LoVo (cell line): ENCODE measurements around the gene CSNK2B.

ENCODE experiments used
- DNase-seq: peaks from one replicate; pipeline ENCODE4 v3.0.0-alpha.2; 2016; ENCODE audit warnings: low spot score

The CSNK2B gene

DNA sequence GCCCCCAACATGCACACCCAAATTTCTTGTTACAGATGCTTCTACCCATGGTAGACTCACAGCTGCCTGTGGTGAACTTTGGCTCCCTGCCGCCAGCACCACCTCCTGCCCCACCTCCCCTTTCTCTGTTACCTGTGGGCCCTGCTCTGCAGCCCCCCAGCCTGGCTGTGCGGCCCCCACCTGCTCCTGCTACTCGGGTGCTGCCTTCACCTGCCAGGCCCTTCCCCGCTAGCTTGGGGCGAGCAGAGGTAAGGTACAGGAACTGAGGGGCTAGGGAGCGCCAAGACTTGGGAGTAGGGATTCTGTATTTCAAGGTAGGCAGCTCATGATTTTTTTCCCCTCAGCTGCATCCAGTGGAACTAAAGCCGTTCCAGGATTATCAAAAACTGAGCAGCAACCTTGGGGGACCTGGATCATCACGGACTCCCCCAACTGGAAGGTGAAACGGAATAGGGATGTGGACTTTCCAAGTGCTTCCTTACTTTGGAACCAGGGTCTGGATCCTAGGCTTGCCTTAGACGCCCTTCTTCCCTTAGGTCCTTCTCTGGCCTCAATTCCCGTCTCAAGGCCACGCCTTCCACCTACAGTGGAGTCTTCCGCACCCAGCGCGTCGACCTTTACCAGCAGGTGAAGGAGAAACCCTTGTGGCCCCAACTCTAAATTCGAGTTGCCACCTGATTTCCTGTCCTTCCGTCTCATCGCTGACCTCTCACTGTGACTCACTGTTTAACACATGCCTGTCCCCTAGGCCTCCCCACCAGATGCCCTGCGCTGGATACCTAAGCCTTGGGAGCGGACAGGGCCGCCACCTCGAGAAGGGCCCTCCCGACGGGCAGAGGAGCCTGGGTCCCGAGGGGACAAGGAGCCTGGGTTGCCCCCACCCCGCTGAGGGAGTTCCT lies 28.9 kb upstream of the CSNK2B start:
- no peak for DNase-seq

DNA sequence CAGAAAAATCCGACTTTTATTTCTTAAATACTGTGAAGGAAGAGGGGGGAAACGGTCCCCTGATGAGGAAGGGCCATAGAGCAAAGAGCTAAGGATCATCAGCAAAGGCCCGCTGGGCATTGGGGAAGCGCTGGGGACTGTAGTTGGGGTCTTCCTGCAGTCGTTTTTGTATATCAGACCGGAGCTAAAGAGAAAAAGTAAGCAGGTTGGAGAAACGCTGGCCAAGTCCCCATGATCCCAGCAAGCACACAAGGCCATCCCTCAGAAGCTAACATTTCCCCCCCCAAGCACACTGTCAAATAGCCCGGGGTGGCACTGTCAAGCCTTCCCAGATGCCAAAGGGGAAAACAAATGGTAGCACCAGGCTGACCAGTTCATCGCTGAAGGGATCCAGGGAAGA lies 26.8 kb upstream of the CSNK2B start:
- DNase-seq = no peak

DNA sequence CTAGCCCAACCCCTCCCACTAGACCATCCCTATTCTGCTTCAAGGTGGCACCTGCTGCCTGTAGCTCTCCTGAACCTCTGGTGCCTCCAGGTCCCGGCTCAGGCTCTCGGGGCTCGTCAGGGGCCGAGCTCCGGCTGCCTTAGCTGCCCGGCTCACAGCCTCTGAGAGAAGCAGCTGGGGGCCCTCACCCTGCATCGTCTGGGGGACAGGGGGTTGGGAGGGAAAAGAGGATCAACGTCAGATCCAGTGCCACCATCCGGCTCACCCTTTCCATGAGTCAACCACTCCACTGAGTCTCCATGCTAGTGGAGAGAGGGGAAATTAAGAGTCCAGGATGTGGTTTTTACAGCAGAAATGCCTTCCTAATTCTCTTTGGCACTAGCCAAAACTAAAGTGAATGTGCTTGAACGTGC lies 26.4 kb upstream of the CSNK2B start:
- DNase-seq = no peak

DNA sequence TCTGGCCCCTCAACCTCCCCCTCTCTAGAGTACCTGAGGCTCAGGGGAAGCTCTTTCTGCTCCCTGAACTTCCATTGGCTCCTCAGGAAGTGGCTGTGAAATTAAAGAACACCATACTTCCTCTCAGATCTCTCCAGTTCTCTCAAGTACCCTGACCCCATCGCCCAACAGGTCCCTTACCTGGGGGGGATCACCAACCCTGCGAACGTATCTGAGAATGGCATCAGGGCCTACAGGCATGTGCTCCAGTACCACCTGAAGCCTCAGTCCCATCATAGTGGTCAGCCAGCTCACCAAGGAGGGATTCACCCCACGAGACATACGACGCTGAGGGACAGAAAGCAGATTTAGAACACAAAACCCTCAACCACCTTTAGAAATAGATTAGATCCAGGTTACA lies 25.3 kb upstream of the CSNK2B start:
- no peak for DNase-seq

DNA sequence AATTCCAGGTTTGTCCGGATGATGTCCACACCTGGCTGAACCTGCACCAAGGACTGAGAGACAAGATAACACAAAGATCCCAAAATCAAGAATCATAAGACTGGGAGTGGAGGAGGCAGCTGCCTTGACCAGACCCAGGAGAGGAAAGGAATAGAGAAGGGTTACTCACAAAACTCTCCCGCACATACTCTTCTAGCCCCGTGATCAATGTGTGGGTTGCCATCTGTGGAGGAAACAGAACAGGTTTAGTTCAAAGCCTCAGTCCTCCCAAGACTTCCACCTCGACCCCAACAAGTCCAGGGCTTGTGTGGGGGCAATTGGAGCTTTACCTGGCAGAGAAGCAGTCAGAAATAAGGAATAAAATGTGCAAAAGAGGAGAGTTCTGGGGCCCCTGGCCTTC lies 24.5 kb upstream of the CSNK2B start:
- no peak for DNase-seq

DNA sequence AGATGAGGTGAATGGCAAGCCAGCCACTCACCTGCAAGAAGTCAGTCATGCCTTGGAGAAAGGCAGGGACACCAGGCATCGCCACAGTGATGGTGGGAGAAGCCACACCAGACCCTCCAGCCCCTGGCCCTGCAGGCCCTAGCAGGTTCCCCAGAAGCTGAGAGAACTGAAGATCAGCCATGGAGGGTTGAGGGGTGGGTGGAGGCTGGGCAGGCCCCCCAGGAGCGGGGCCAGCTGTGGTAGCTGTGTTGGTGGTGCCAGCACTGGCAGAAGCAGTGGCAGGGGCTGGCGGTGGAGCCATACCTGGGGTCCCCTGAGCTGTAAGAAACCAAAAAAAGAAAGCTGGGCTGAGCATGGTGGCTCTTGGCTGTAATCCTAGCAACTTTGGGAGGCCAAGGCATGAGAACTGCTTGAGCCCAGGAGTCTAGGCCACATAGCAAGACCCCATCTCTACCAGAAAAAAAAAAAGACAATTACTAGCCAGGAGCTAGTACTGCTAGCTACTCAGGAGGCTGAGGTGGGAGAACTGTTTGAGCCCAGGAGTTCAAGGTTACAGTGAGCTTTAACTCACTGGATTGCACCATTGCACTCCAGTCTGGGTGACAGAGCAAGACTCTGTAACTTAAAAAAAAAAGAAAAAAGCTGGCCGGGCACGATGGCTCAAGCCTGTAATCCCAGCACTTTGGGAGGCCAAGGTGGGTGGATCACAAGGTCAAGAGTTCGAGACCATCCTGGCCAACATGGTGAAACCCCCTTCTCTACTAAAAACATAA lies 22.9 kb upstream of the CSNK2B start:
- no peak for DNase-seq

DNA sequence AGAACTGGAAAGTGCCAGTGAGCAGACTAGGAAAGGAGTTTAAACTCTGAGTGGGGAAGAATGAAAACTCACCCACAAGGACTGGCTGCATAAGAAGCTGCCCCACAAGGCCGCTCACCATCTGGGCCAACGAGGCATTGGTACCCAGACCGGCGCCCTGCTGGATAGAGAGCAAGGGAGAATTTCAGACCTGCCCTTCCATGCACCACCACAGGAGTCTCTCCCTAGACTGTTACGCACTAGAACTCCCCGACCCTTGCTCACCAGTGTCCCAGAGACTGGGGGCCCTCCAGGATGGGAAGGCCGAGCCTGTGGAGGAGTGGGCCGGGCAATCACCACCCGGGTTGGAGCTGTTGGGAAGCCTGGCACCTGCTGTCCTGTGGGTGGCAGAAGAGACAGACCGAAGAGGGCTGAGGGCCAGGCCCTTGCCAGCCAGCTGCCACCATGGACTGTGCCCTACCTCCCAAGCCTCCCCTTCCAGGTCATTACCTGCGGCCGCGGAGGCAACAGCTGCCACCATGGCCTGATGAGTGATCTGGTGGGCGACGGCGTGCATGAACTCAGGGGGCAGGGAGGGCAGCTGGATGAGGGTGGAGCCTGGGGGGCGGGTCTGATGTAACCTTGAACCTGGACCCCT lies 21.9 kb upstream of the CSNK2B start:
- no peak for DNase-seq

DNA sequence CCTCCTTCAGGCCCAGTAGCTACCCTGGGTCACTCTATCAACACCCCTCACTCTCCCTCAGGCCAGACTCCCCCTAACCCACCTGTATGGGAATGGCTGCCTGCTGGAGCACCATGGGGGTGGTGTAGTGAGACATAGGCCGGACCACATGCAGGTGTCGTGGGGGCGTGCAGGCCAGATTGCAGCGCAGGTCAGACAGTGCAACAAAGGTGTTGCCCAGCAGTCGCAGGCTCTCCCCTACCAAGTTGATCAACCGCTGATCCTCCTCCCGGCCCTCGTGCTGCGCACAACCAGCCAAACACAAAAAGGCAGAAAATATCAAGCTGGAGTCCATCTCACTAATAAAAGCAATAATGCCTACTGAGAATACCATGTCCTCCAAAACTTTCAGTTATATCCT lies 20.6 kb upstream of the CSNK2B start:
- DNase-seq = no peak

DNA sequence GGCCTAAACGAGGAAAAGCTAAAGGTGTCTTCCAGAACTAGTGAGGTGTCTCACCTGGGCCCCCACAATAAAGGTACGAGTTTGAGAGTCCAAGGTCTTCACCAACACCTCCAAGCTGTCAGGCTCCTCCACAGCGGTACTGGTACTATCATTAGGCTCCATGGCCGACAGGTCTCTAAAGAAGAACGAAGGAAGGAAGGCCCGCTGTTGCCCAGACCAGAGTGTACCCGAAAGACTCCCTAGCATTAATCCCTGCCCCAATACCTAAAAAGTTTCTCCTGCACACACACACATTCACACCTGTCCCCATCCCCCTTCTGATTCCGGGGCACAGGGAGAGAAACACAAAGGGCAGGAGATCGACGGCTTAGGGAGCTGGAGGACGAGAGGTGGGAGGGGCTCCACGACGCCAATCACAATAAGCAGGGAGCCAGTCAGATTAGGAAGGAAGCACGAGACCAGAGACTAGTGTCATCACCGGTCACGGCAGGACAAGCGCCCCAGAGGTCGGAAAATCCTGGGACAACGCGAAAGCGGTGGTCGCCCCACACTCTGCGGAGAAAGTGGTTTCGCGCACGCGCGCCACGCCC lies 14.2 kb upstream of the CSNK2B start:
- DNase-seq = peak; percentile 78

DNA sequence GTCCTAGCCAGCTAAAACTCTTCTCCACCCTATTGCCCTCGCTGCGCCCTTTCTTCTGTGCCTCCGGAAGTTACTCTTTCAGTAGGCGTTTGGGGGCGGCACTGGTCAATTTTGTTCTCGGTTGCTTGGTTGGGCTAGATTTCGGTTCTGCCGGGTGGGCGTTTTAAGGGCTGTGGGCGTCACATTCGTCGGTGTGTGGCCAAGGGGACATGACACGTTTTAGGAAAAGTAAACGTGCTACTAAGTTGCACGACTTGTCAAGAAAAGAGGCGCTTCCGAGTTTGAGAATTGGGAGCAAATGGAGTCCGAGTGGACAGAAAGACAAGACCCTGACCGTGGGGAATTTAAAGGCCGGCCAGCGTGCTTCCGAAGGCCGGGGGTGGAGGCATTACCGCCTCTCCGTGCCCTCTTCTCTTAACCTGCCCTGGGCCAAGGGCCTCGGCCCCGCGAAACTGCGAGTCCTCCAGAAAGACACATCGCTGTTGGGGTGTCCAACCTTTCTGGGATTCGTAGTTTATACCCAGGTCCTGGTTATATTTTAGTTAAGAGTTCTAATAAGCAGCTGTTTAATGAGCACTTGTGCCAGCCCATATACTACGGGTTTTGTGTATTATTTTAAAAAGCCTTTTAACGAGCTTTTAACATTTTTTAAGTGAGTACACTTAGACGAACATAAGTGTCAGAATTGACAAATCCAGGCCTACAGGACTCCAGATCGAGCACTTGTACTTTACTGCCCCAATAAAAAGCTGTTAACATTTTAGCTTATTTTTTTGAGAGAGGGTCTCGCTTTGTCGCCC lies 12.8 kb upstream of the CSNK2B start:
- DNase-seq = no peak

DNA sequence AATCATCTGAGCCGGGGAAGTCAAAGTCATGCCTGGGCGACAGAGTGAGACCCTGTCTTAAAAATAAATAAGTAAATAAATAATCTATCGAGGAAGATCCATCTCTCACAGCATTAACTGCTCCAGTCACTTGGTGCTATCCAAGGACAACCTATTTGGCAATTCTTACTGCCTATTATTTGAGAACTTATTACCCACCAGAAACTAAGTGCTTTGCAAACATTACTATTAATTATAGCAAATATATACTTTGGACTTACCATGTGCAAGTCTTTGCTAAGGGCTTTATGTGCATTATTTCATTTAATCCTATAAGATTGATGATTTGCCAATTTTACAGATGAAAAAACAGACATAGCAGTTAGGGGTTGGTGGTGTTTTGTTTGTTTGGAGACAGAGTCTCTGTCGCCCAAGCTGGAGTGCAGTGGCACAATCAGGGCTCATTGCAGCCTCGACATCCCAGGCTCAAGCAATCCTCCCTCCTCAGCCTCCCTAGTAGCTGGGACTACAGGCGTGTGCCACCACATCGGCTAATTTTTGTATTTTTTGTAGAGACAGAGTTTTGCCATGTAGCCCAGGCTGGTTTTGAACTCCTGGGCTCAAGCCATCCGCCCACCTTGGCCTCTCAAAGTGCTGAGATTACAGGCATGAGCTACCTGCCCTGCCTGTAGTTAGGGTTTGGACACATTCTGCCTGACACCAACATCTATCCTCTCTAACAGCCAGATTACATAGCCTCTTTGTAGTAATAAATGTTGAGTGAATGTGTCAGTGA lies 11.1 kb upstream of the CSNK2B start:
- no peak for DNase-seq

DNA sequence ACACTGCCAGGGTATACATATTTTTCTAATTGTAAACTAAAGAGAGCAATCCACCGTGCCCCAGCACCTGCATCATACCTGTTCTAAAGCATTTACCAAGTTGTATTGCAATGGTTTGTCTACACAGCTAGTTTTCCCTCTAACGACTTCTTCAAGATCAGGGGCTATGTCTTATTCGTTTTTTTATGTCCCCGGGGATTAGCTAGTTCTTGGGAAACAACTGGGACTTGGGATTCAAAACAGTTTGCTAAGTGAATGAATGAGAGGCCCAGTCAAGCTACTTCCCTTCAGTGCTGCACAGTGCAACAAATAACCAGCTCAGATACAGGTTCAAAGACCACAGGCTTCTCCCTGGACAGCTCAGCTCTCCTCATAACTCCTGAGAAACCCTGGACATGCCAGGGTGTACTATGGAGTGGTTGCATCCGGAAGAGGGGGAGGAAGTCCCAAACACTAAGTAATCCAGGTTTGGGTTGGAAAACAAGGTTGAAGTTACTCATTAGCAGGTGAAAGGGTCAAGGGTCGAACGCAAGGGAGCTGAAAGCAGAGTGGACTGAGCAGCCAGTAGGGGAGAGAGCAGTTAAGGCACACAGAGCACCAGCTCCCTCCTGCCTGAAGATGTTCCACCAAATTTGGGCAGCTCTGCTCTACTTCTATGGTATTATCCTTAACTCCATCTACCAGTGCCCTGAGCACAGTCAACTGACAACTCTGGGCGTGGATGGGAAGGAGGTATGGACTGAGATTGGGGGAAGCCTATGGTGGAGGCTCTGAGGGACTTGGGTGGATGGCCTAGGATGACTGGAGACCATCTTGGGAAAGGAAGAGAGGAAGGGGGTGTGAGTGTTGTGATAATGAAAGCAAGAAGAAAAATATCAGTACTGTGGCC lies 10.3 kb upstream of the CSNK2B start, which contains the start of gene APOM:
Gene APOM, plus strand, starts transcription at position 546 of the 889 bp plus-strand sequence. Its CDS starts 73 bp downstream, at position 619.
- DNase-seq = no peak

DNA sequence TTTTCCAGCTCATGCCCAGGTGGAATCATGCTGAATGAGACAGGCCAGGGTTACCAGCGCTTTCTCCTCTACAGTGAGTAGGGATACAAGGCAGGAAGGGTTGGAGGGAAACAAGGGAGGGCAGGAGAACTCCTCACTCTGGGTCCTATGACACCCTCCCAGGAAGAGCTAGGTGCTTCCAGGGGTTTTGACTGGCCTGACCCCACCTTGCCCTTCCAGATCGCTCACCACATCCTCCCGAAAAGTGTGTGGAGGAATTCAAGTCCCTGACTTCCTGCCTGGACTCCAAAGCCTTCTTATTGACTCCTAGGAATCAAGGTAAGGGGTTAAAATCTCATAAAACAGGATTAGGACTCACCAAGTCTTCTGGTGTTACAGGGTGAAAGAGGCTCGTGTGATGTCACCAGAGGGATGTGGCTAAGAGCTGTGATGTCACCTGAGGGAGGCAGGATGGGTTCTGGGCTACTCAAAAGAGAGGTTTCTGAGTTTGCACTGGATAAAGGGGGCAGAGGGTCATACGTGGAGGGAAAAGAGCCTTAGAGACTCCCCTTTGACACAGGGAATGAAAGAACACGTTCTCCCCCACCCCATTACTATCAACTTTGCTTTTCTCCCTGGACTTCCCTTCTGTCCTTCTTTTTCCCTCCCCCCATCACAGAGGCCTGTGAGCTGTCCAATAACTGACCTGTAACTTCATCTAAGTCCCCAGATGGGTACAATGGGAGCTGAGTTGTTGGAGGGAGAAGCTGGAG lies 8.3 kb upstream of the CSNK2B start:
- DNase-seq = no peak

DNA sequence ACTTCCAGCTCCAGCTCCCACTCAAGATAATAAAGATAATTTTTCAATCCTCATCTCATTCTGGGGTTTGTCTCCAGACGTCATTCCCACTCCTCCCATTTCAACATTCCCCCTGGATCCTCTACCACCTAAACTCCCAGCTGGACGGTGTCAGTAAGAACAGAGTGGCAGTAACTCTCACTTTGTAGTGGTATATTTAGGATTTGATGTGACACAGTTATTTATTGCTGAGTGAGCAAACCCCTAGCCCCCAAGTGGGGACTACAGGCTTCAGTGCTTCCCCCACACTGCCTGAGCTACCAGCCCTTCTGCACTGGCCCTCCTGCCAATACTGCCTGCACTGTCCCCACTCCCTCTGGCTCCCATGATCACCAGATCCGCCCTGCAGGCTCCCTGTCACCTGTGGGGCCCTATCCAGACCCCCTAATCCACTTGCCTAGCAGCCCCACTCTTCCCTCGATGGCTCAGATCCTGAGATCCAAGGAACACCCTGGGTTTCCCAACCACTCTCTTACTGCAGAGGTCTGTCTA lies 7.7 kb upstream of the CSNK2B start:
- no peak for DNase-seq

DNA sequence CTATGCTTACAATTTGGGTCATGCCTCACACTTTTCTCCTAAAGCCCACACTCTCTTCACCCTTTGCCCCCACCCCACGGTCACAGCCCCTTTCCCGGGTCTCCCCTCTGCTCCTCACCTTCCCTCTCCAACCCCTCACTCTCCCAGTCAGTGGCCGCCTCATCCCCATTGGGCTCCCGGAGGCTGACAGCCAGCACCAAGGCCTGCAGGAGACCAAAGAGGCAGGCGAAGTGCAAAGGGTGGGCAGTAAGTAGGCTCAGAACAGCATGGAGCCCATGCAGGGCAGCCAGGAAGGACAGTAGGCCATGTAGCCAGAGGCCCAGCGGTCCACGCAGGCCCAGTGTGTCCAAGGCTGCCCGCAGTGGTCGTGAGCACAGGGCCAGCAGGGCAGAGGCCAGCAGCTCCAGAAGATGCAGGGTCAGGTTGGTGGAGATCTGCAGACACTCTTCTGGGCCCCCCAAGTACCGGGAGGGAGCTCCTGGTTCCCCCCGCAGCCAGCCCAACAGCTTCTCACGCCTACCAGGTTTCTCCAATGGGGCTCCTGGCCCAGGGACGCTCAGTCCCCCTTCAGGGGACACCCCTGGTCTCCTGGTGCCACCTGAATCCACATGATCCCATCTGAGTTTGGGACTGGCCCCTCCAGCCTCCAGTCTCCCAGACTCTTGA lies 6.8 kb upstream of the CSNK2B start:
- DNase-seq = no peak

DNA sequence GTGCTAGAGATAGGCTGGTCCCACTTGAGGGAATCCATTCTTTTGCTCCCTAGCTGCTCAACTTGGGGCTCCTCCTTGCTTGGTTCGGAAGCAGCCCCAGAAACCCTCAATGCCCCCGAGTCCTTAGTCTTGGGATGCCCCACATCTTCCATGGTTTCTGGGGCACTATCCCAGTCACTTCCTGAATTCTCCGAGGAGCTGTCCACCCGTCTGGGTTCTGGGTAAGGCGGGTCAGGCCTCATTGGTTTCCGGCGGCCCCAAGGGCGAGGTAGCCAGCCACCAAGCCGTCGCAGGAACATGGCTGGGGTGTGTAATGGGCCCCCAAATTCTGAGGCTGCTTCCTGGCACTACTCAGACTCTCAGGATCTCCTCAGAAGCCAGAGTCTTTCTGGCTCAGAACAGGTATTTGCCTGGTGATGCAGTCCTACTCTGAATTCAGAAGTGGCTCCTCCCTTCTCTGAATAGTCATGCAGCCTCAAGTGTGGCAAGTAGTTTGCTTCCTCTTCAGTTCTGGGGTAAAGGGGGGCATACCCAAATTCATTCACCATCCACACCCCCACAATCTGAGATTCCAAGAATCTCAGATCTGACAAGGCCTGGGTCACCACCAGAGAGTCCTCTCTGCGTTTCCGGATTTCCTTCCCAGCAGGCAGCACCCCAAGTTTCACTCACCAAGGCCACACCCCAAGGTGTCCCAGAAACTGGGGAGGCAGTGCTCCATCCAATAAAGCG lies 6.1 kb upstream of the CSNK2B start:
- no peak for DNase-seq
